GM19025 (cell line): ENCODE measurements around the gene PDE3A.
"Not testable (repeated sequence)": the region's sequence is repeated elsewhere in the genome, so short reads cannot be mapped to it uniquely, and the experiment has no call there.

Experiments
- ATAC-seq: cut with Tn5 transposase; IDR thresholded peaks from one replicate; pipeline ENCODE4 v1.9.1; 2021; ENCODE audit warnings: mild to moderate bottlenecking, low read depth, moderate library complexity; ENCODE audit not compliant: unreplicated experiment

PDE3A gene

DNA sequence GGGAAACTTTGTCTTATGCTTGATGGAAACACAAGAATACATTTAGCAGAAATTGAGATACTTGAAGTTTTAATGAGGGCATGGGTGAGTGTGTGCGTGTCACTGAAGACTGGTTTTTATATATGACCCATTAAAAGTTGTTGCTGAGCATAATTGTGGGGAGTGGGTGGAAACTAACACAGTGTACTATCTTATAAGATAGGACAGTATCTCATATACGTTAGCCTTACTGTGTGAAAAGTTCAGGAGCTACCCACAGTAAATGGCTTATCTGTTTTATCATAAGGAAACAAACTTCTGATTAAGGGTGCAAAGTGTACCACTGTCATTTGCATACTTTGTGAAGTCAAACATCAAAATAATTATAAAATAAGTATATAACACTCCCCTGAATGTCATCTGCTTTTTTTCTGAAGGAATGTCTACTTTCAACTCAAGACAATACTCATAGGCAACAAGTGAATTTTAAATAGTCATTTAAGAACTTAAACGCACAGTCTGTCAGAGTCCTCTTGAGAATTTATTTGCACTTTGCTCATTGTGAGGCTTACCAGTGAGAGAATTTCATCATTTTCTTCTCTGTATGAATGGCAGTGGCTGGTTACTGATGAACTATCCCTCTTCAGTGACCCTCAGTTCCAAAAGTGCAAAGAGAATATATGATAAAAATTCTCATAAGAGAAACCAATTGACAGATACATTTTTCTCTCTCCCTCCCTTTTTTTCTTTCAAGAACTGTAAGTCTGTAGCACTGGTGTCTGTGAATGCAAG is 4.2 kb downstream of the PDE3A start:
- no peak for ATAC-seq

DNA sequence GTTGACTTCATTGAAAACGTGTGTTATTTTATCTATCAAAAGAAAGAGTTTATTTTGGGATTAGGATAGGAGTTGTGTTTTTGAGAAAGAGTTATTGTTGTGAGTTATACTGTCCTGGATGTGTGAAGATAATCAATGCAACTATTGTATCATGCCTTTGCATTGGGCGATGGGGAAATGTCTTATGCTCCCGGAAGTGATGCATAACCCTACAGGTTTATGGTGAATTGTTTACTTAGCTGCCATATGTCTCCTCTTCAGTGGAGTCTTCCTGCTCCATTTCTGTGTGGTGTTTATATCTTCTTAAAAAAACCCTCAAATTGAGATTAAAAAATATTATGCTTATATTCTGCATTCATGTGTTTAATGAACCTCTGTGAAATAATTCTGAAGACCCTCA is 6.5 kb downstream of the PDE3A start:
- no peak for ATAC-seq

DNA sequence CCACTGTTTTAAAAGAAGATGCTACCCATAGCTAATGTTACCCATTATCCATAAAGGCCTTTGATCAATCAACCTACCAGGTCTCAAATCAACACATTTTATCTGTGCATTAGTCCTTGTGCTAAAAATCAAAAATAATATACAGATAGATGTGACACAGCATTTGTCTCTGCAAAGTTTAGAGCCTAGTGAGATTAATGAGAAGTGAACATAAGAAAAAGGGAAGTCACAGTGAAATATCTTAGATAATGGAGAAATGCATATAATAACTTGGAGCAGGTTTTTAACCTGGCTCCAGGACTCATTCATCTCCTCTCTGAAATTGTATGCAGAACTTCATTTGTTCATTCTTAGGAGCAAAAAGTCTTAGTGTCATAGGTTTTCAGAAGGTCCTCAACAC is 7.2 kb downstream of the PDE3A start:
- no peak for ATAC-seq

DNA sequence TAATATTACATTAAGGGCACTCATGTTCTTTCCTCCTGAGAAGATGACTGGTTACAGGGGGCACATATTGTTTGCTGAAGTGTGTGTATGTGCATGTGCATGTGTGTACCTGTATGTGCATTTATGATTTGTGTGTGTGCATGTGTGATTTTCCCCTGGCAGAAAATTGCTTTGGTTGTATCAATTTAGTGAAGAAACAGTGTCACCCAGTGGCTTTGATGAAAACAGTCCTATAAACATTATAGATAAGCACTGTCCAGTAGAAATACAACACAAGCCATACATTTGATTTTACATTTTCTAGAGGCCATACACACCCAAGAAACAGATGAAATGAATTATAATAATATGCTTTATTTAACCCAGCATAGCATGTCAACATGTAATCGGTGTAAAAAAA is 8.6 kb downstream of the PDE3A start:
- no peak for ATAC-seq

DNA sequence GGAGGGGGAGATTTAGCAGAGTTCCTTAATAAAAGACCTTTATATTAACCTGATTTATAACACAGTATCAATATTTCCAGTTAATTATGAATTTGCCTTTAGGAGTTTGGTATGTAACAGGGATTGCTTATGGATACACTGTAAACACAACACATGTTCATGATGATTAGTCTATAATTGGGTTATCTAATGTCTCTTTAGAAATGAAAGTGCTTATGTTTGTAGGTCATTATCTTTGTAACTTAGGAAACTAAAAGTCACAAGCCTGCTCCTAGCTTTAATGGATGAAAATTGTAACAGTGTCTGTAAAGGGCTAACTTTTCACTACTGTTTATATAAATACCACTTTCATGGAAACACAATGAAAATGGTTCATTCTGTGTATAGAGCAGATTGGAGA is 9.4 kb downstream of the PDE3A start:
- no peak for ATAC-seq

DNA sequence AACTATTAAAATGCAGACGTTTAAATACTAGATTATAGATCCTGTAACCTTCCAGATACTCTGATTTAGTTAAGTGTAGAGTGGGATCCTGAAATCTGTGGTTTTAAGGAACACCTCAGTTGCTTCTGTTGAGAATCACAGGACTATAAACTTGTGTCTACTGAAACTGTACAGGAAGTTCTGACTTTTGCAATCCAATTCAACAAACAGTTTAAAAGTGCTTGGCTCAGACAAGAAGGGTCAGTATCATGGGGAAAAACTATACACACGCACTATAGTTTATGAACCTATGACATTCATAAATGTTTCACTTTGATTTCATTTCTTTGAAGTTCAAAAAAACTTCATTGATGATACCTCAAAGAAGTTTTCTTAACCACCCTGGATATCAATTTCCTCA is 13.8 kb downstream of the PDE3A start:
- ATAC-seq, result no peak

DNA sequence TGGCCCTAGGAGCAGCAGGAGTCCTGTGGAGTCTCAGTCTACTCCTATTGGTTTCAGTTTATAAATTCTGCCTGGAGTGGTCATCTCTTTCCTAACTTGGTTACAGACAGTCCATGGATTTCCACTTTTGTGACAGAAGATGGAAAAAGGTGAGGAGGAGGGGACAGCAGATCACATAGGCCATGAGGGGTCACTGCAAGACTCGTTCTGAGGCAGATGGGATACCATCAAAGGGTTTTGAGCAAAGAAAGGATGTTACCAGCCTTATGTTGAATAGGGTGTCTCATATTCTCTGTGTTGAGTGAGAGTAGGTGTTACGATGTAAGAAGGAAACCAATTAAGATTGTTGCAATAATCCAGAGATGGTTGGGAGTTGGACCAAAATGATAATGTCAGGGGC is 15.3 kb downstream of the PDE3A start:
- no peak for ATAC-seq

DNA sequence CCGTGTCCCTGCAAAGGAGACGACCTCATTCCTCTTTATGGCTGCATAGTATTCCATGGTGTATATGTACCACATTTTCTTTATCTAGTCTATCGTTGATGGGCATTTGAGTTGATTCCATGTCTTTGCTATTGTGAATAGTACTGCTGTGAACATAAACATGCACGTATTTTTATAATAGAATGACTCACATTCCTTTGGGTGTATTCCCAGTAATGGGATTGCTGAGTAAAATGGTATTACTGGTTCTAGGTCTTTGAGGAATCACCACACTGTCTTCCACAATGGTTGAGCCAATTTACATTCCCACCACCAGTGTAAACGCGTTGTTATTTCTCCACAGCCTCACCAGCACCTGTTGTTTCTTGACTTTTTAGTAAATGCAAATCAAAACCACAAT is 16.5 kb downstream of the PDE3A start:
- not testable (repeated sequence) for ATAC-seq

DNA sequence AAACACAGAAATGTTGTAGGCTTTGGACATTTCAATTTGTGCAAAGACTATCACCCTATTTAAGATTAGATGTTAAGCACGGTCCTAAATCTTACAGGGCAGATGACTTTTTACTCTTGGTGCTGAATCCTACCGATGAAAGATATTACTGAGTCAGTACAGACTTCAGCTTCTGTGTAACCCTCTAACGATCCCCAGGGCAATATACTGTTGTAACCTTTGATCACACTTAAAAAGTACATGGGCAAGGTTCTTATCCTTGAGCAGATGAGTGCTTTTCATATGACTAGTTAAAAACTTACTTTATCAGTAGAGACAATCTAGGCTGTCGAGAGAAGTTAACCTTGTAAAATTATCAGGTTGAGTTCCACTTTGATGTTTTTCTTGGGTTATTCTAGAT is 22.5 kb downstream of the PDE3A start:
- ATAC-seq, result no peak

DNA sequence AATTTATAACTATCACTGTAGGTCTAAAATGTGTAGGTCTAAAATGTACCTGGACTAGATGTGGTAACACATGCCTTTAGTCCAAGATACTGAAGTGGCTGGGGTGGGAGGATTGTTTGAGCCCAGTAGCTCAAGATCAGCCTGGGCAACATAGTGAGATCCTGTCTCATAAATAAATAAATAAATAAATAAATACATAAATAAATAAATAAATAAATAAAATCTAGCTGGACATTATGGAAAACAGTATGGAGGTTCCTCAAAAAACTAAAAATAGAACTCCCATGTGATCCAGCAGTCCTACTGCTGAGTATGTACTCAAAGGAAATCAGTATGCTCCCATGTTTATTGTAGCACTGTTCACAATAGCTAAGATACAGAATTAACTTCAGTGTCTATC is 24.0 kb downstream of the PDE3A start:
- ATAC-seq, result no peak

DNA sequence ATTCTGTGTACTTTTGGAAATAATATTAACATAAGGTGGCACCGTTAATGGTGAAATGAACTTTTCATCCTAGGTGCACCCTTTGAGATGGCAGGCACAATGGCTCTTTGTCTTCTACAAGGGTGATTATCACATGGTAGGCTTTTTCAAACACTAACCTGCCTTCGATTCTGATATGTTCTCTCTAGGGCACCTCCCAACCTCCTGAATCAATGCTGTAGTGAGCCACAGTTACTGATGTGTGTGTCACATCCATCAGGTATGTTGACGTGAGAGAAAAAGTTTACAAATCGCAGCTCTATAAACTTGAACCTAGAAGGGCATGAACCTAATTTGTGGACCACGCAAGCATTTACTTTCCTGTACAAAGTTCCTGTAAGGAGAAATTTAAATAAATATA is 25.4 kb downstream of the PDE3A start:
- no peak for ATAC-seq

DNA sequence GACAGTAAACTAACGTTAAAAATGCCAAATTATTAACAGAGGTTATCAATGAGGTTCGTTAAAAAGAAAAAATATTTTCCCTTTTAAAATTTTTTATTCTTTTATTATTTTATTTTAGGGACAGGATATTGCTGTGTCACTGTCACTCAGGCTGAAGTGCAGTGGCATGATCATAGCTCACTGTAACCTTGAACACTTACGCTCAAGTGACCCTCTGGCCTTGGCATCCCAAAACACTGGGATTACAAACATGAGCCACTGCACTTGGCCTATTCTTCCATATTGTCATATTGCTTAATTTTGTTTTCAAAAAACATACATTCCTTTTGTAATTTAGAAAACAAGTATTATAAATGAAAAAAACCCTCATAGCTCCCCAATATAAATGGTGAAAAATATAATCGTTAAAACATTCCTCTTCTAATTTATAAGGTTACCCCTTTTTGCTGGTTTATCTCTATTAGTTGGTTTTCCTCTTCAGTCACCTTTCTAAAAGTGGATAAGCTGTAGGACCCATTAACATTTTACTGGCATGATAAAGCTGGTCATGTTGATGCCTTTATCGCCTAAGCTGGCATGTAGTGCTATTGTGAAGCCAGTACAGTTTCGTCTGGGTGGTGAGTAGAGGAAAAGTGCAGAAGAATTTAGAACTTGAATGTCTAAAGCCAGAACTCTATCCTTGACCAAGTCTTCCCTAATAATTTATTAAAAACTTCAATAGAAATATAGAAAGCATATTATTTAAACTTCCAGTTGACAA is 27.6 kb downstream of the PDE3A start:
- no peak for ATAC-seq

DNA sequence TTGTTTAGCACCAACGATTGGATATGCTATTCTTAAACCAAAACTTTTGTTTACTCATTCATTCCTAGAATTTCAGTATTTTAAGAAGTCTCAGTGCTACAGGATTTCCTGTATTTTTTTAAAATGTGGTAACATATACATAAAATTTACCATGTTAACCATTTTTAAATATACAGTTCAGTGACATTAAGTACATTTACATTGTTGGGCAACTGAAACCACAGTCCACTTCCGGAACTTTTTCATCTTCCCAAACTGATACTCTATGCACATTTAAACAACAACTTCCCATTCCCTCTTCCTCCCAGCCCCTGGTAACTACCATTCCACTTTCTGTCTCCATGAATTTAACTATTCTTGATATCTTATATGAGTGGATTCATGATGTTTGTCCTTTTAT is 30.3 kb downstream of the PDE3A start:
- no peak for ATAC-seq

DNA sequence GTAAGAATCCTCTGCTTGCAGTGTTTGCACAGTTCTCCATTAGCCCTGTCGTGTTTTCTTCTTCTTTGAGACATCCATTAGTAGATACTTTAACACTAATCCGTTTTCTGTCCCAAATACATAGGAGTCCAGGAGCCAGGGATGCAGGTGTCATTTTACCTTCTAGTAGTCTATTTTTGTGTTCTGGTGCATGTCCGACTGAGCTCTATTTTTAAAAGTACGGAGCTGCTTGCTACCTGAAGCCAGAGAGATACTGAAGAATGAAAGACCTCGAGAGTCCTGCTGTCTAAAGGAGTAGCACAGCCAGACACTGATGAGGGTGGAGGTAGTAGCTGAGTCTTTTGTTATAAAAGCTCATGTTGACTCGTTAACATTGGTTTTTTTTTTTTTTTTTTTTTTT is 31.7 kb downstream of the PDE3A start:
- ATAC-seq, result no peak

DNA sequence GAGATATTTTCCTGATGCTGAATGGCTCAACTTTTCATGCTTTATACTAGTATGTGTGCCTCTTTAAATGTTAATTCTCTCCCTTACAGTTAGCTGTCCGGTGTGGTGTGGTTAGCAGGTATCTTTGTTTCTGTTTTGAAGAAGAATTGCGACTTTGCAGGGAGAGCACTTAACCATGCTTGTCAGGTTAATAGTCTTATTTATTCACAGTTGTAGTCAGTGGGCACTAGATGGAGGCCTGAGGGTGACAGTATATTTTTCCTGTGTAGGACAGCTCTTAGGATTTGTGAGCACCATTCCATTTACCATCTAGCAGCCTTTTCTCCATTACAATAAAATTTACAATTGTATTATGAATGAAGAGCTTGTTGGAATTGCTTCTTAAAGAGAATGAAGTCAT is 34.9 kb downstream of the PDE3A start:
- ATAC-seq, result no peak

DNA sequence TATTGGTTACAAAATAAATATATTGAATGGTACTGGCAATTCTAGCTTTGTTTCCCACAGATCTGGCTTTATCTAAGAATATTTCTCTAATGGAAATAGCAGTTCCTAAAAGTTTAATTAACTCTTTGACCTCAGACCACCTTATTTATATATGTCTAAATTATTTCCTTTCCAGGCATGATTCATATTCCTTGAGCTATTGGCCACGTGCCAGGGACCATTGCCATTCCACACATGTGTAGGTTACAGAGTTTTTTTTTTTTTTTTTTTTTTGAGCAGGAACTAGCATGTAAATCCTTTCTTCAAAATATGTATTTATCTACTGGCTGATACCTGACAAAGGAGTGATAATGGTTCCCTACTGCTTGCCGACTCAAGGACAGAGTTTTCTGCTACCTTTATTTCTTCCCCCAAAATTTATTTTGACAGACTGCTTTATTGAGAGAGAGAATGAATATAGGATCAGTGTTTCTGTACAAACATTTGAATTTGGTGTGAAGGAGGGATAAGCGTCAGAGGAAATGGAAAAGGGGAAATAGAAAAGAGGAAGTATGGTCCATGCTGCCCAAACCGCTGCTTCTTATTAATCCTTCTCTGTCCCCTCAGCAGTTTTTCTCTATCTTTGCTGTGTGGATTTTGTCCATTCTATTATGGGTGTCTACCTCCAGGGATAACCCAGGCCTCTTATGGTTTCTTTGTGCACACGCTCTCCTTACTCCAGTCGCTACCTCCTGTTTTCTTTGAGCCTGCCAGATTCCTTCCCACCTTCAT is 36.4 kb downstream of the PDE3A start:
- ATAC-seq, result no peak

DNA sequence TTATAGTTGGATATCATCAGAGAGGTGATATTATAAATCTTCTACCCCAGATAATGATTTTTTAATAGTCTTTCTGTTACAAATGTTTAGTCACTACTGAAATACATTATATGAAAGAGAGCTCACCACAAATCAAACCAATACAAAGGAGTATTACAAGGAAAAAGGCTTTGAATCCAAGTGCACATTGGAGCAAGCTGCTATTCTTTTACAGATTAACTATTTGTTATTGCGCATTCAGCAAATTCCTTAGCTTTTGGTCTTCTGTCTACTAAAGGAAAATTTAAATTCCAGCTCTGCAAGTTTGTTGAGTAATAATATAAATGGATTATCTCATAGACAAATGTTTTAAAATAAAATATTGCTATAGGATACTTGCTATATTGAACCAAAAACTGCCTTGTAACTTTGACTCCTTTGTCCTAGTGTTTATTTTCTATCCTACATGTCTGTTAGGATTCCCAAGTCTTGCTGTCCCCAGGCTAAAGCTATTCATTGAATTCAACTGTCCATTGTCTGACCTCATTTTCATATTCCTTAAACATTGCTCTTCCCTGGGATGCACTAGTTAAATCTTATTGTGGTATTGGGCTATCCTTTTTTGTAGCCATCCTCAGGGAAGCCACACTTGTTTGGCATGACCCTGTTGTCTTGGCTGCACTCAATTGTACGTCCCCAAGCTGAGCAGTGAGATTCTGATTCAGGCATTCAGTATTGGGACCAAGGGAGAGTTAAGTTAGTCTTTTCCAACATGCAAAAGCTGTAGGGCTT is 41.5 kb downstream of the PDE3A start:
- no peak for ATAC-seq

DNA sequence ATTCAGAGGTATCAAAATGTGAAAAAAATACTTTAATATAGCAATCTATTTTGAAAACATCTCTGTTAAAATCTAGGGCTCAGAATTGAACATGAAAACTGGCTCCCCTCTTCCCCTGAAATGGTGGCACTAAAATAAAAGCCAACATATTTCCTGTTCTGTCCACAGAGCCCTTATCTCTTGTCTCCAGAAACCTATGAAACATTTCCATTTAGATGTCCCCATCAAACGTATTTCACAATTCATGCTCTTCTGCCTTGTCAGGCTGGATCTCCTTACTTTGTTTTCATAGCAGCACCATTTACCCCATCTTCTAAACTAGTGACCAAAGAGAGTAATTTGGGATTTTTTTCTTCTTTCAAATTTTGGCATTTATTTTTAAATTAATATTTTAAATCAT is 42.4 kb downstream of the PDE3A start:
- no peak for ATAC-seq

DNA sequence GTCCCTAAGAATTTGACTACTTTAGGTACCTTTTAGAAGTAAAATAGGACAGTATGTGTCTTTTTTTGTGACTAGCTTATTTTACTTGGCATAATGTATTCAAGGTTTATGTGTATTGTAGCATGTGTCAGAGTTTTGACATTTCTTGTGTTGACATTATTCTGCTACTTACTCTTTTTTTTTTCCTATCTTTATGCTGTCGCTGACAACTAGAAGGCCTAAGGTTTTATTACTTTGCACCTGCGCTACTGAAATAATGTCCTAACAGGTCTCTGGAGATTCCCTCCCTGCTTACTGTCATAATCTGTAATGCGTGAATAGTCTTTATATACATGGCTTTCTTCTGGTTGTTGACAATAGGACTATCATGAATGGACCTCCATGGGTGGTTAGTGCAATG is 43.0 kb downstream of the PDE3A start:
- ATAC-seq, result no peak

DNA sequence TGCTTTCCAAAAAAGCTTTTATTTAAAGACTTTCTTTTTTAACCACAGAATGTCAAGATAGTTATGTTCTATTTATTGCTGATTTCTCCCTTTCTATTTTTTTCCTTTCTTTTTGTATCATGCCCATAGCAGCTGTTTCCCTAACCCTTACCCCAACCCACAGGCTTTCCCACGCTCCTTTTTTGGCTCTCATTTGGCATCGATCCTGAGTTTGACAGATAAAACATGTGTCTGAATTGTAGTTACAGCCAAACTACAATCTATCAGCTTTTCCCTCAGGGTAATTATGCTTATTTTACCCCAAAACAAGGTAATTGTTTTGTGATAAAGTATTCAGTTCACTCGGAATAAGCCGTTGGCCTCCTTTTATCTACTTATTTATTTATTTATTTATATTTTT is 46.7 kb downstream of the PDE3A start:
- no peak for ATAC-seq

DNA sequence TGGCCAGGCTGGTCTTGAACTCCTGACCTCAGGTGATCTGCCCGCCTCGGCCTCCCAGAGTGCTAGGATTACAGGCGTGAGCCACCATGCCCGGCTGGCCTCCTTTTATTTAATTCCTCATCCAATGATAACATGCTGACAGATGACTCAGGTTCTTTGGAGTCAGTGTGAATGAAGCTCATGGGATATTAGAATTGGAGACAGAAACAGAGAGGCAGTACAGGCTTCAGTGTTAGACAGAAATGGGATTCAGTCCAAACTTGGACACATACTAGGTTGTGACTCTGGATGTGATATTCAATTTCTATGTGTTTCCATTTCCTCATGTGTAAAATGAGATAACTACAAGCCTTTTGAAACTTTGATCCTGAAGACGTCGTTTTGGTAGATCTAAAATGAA is 47.3 kb downstream of the PDE3A start:
- no peak for ATAC-seq
